Stimulated activated CD4-positive, alpha-beta T cell treated with anti-CD3 and anti-CD28 coated beads, Interleukin-1b, Interleukin-23, amount 100 ng/mL, for 4 hours (primary cell): ENCODE measurements around the gene TACSTD2.
"Not testable (repeated sequence)": the region's sequence is repeated elsewhere in the genome, so short reads cannot be mapped to it uniquely, and the experiment has no call there.

Experiments
- DNase-seq, 2 donors: peaks; one replicate each; pipeline ENCODE4 v3.0.0-alpha.2; 2020; ENCODE audit warnings: low read depth in 2 of 2

Gene TACSTD2

GRCh38 chr1:58566339-58566738 is 10.7 kb downstream of the TACSTD2 start:
- DNase-seq, result no peak

GRCh38 chr1:58563715-58564114 is 13.3 kb downstream of the TACSTD2 start:
- not testable (repeated sequence) for DNase-seq

DNA sequence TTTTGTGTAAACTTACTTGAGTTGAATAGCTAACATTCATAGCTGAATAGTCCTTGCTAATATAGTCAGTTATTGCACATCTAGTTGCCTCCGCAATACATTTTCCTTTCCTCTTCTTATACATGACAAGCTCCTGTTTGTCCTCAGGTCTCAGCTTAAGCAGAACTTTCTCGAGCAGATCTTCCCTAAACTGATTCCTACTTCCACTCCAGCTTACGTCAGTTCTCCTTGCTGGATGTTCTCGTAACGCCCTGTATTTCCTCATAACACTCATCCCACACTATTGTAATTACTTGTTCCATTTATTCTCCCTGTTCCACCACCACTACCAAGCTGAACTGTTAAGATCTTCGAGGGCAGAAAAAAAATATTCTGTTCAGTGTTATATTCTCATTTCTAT is 15.4 kb downstream of the TACSTD2 start:
- no peak for DNase-seq

GRCh38 chr1:58555393-58555792 is 21.7 kb downstream of the TACSTD2 start:
- no peak for DNase-seq

DNA sequence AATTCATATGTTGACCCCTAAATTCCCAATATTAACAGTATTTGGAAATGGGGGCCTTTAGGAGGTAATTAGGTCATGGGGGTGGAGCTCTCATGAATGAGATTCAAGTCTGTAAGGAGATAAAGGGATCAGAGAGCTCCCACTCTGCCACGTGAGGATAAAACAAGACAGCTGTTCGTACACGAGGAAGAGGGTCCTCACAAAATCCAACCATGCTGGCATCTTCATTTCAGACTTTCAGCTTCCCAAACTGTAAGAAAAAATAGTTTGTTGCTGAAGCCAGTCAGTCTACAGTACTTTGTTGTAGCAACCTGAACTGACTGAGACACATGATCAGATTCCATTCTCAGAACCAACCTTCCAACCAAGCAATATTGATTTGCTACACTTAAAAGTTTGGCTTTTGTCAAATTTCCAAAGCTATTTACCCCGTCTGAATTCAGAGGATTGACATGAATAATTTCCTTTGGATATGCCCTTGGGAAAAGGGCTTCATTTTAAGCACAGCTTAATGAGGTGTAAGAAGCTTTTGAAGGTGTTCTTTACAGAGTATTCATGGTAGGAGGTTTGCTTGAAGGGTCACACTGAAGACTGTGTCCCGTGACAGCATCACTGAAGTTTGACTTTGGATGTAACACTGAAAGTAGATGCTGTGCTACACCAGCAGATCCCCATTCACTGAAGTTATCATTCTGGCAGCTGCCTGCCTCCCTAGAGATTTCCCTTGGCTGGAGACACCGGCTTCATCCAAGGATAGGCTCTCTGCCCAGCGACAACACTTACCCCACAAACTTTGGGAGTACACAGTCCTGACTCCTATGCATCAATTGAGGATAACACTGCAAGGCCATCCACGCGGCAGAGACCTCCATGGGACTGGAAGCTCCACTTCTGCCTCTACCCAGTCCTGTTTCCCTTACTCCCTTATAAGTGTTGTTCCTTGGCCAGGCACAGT is 25.6 kb downstream of the TACSTD2 start:
- no peak for DNase-seq

DNA sequence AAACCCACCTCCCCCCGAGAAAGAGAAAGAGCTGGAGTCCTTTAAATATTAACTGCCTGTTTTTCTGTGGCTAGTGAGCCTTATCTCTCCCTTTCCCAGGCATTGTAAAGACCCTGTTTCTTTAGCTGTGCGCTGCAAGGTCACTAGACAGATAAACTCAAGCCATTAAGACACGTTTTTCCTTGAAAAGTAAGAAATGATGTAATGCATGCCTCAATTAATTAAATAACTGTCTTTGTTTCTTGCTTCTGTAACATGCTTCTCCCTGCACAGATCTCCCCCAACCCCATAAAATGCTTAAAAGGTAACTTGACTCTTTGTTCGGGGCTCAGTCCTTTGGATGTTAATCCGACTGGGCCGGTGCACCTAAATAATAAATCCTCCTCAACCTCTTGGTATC is 27.8 kb downstream of the TACSTD2 start:
- not testable (repeated sequence) for DNase-seq

GRCh38 chr1:58548371-58548770 is 28.7 kb downstream of the TACSTD2 start:
- DNase-seq, result no peak

DNA sequence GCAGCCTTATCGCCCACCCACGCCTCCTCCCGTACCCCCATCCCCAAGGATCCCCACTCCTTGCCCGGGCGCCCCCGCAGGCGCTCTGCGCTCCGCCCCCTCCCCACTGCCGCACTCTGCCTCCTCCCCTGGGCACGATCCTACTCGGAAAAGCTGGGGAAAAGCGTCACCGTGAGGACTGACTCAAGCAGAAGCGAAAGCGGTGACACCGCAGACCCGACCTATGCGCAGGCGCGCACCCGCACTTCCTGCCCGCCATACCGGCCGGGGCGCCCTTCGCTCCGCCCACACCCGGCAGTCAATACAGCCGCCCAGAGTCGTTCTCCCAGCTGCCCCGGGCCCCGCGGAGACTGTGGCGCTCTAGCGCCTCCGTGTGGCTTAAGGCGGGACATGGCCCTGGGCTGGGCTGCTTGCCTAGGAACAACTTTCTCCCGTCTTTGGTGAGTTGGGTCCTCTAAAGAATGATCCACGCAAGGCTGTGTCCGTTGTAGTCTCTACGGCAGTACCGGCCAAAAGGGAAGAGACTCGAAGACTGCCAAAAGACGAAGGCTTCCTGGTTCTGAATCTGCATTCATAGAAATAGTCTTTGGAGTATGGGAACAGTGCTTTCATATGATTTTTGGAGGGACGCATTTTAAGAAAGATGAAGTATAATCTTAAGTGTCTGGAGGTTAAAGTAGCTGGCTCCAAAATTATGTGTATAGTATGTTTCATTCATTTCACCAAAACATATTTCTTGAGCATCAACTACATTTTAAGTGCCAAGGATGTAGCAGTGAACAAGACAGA is 30.3 kb downstream of the TACSTD2 start, which contains the start of gene OMA1:
TSS of gene OMA1 (minus strand) at position 207 of the 789 bp plus-strand sequence. CDS start 7,432 bp downstream, outside the sequence.
- peak; percentile 97 for DNase-seq

DNA sequence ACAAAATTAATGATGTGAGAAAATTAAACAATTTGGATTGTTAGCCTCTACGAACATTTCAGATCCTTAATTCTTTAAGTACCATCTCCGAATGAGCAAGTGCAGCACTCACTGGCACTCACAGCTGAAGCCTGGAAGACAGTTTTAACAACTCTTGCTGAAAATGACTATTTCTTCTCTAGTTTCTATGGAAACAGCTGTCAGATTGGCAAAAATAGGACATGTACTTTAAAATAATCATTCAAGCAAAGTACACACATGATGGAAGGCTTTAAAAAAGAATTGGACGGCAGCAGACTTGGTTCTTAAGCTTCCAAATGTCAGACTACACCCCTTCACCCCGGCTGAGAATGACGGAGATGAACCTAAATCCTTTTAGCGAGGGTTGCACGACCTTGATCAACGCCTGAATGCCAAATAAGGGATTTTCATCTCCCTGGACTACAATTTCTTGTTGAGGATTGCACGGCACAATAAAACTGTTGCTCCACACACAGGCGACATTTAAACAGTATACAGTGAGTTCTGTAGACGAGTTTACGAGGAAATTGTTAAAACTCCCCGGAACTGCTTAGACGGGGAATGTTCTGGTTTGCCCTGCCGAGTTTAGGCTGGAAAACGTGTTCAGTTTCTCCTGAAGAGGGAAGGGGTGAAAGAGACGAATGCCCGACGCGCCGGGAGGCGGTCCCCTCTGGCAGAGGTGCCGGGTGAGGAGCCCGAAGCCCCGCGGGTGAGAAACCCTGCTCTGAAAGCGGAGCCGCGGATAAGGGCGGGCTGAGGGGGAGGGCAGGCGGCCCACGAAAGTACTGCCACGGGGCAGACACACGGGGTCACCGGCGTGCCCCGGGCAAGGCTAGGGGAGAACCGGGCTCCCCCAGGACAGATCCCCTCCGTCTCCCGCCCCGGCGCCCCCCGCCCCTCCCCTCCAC is 31.2 kb downstream of the TACSTD2 start:
- DNase-seq, result peak; percentile 59 to 67

- no peak for DNase-seq
Observed at GRCh38 chr1:58543260-58543659, 33.8 kb downstream of the TACSTD2 start.

DNA sequence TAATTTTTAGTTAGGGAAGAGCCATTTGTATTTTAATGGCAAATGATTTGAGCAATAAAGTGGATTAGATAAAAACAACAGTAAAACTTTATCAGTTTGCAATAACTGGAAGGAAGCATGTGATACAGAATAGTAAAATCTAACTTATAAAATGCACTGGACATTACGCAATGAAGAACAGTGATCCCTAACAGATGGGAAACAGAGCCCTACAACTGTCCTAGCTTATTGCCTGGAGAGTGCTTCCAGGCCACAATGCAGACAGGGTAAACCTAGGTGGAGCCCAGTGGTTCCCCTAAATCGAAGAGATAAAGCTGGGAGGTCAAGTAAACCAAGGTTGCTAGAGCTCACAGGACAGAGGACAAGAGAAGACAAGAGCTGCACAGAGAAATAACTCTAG is 37.5 kb downstream of the TACSTD2 start:
- no peak for DNase-seq

GRCh38 chr1:58538821-58539220 is 38.2 kb downstream of the TACSTD2 start:
- no peak for DNase-seq

GRCh38 chr1:58531842-58532241 is 45.2 kb downstream of the TACSTD2 start:
- not testable (repeated sequence) for DNase-seq

GRCh38 chr1:58529284-58529683 is 47.8 kb downstream of the TACSTD2 start:
- no peak for DNase-seq

- DNase-seq, result no peak
Observed at GRCh38 chr1:58528518-58528917, 48.5 kb downstream of the TACSTD2 start.
